HG03175 (cell line): ENCODE results near the gene DIAPH3.

Experiments
- ATAC-seq: cut with Tn5 transposase; IDR thresholded peaks from one replicate; pipeline ENCODE4 v1.9.1; 2021; ENCODE audit warnings: mild to moderate bottlenecking, moderate library complexity; ENCODE audit not compliant: unreplicated experiment

Gene DIAPH3

DNA sequence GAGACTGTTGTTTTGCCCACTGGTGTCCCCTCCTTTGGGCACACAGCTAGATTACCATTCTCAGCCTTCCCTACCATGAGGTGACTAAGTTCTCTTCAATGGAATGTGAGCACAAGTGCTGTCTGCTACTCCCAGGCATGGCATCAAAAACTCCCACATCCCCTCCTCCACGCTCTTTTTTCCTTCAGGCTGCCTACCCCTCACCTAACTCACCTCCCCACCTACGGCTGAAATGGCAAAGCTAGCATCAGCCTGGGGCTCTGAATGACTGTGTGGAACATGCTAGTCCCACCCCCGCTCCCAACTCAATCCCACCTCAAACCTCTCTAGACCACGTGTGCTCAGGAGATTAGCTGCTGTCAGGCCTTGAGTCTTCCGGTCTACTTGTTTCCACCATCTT, 512.2 kb downstream of the DIAPH3 start:
- ATAC-seq: no peak

DNA sequence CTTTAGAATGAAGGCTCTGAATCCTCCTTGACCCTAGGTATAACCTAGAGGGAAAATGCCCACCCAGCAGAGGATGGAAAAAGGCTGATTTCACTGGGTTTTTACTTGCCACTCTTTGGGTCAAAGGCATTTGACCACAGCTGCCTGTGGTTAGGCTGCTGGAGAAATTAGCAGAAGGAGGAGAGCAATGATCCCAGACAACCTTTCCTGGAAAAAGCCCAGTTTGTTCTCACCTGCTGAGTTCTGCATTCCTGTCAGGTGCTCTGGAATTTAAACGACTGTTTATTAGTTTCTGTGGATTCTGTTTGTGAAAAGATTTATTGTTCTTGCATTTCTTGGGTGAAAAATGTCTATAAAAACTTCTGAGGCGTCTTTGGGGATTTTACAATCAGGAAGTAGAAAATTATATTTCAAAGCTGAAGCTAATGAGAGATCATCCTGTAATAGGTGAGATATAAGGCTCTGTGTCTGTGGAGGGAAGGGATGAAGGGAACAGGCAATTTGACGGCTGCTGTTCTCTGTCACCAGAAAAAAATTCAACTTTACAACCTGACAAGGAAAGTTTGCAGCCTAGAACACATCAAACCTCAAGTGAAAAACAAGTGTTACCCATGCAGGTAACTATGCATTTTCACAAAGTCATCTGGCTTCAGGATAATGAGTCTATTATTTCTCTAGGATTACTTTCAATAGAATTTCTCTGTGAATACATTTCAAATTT, 519.7 kb downstream of the DIAPH3 start:
- no peak for ATAC-seq

DNA sequence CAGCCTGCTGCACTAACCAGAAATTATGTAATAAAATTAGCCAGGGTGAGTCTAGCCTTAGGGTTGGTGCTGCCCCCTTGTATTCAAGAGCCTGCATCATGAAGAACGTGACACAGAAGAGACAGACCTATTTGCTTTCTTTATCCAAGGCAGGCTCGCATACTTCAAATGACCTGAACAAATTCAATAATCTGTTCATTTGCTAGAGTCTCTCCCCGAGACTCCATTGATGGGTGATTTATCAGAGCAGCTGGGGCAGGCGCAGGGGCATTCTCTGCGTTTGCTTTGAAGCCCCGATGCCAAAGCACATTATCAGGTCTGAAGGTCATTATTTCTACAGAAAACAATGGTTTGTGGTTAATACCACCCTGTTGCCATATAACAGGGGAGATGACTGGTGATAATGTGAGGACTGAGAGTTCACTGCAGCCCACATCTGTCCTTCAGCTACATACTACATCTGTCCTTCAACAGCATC, 520.3 kb downstream of the DIAPH3 start:
- no peak for ATAC-seq

DNA sequence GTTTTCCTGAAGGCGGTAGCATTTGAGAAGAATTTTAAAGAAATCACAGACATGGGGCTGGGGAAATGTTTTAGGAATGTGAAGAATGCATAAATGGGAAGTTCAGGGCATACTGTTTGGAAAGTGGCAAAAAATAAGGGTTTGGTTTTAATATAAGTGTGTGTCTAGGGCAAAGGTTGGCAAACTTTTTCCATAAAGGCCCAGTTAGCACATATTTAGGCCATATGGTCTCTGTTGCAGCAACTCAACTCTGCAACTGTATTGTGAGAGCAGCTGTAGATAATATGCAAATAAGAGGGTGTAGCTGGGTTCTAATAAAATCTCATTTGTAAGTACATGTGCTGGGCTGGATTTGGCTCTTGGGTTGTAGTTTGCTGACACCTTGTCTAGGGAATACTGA, 521.9 kb downstream of the DIAPH3 start:
- ATAC-seq: no peak

DNA sequence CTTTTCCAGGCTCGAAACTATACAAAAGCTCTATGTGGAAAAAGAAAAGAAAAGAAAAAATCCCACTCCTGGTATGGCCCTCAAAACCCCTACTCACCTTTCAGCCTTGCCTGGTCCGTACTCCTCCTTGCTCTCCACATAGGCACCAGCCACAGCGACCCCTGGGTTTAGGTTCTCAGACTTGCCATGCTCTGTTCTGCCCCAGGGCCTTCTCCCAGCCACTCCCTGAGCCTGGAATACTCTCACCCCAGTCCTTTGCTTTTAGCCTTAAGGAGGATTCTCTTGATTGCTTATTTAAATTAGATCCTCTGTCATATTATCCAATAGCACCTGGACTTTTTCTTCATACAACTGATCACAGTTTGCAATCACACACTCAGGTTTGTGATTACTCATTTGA, 522.5 kb downstream of the DIAPH3 start:
- no peak for ATAC-seq

DNA sequence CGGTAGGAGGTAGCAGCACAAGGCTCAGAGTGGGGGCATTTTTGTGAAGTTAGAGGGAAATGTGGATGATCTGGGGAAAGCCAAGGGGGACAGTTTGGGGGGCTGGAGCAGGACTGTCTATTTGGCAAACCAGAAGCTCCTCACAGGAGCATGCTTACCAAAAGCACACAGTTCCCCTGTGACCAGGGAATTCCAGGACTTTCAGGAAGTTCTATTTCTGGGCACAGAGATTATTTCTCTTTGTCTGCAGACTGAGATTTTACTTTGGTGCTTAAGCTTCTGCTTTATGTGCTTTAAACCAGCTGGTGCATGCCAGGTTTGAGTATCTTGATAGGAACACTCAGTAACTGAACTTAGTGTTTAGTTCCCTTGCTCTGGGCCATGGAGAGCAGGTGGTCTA, 525.3 kb downstream of the DIAPH3 start:
- ATAC-seq: no peak

DNA sequence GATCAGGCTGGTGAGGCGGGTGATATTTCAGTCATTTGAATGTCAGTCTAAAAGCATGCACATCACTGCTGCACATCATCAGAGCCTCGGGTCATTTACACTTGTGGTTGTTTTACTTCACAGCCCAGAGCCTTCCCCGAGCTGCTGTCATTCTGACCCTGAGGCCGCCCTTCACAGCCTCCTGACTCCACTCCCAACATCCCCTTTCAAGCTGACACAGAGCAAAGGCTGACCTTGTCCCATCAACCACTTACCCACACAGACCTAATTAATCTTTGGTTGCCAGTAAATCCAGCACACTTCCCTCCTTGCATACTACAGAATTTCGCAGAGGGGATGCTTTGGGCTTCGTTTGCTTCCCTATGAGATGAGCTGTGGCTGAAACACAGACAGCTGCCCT, 528.1 kb downstream of the DIAPH3 start:
- no peak for ATAC-seq

DNA sequence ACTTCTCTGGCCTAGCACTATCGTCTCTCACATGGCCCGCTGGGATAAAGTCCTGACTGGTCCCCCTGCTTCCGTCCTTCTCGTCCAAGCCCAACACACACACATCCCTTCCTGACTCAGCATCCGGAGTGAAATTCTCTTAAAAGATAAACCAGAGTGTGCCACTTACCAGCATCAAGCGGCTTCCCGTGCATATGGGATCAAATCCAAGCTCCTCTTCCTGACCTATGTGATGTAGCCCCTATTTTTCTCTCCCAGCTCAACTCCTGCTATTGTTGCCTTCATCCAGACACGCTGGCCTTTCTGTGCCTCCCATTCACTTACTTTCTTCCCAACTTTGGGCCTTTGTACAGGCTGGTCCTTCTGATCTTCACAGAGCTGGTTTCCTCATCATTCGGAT, 530.4 kb downstream of the DIAPH3 start:
- ATAC-seq: no peak

DNA sequence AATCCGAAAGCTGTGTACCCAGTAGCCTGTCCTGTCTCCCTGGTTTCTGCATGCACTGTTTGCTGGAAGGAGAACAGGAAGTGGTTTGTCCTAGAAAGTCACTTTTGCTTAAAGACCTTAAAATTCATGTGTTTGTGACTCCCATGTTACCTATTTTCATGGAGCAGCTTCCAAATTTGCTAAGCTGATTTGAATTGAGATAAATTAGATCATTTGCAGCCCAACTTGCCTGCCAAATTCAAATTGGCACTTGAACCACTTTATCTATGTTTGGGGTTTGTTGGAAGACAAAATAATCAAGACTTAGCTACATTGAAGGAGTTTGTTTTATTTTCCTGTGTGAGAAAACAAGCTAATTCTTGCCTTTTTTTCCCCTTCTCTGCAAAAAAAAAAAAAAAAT, 532.5 kb downstream of the DIAPH3 start:
- no peak for ATAC-seq

DNA sequence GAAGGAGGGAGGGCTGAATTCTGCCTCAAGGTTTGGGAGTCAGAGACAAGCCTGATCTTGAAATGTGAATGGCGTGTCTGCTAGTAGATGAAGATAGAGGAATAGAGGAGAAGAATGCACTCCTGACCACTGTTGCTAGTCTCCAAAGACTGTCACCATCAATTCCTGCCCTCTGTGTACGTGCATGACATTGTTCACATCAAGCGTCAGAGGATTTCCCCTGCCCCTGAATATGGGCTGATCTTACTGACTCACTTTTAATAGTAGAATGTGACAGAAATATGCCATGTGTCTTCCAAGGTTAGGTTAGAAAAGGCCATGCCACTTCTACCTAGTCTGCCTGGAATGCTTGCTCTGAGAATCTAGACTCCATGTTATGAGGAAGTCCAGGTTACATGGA, 538.6 kb downstream of the DIAPH3 start:
- ATAC-seq: no peak

DNA sequence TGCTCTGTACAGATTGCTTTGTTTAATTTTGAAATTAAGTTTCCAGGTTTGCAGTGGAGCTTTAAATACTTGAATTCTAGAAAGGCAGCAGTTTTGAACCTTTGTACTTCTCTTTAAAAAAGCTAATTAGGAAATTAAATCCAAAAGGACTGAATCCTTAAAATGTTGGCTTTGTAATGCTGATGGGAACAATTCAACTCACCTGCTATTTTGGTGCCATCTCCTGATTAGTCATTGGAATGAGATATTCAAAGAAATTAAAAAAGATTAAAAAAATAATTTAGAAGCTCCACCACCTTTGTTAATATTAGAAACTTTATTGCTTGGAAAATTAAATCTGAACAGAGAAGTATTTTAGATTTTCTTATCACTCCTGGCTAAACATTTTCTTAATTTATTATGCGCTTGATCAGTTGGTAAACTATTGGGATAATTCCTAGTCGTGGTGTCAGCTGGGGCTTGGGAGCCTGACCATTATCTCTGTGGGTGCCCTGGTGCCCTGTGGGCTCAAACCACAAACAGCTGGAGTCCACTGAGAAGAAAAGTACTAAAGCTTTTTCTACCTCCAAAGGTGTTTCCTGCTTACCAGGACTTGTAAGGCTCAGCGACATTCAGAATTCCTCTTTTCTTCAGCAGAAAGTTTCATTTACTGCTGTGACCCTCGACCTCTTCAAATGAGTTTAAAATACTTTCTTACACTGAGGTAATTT, 540.4 kb downstream of the DIAPH3 start:
- no peak for ATAC-seq

DNA sequence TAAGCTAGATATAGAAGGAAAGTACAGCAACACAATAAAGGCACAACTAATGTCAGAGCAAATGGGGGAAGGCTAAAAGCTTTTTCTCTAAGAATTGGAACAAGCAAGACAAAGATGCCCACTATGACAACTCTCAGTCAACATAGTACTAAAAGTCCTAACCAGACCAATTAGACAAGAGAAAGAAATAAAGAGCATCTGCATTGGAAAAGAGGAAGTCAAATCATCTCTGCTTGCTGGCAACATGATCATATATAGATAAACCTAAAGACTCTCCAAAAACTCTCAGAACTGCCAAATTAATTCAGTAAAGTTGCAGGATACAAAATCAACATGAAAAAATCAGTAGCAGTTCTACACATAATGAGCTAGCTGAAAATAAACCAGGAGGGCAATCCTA, 542.0 kb downstream of the DIAPH3 start:
- no peak for ATAC-seq
